HG03439 (cell line): ENCODE data around the gene PITPNC1.
"Not testable (repeated sequence)": the region's sequence is repeated elsewhere in the genome, so short reads cannot be mapped to it uniquely, and the experiment has no call there.

Experiments
- ATAC-seq: cut with Tn5 transposase; IDR thresholded peaks from one replicate; pipeline ENCODE4 v1.9.1; 2021; ENCODE audit warnings: mild to moderate bottlenecking, moderate library complexity; ENCODE audit not compliant: unreplicated experiment

Gene PITPNC1

GRCh38 chr17:67666028-67666427 lies 288.9 kb downstream of the PITPNC1 start:
- no peak for ATAC-seq

- no peak for ATAC-seq
These were observed 289.6 kb downstream of the PITPNC1 start for GRCh38 chr17:67666710-67667109.

GRCh38 chr17:67671493-67671892 lies 294.4 kb downstream of the PITPNC1 start:
- ATAC-seq: no peak

GRCh38 chr17:67672592-67673335 lies 295.7 kb downstream of the PITPNC1 start:
- no peak for ATAC-seq

GRCh38 chr17:67675481-67675880 lies 298.4 kb downstream of the PITPNC1 start:
- ATAC-seq: no peak

- ATAC-seq: no peak
These were observed 299.2 kb downstream of the PITPNC1 start for GRCh38 chr17:67676305-67676704.

GRCh38 chr17:67678414-67678813 lies 301.3 kb downstream of the PITPNC1 start:
- no peak for ATAC-seq

GRCh38 chr17:67679225-67679624 lies 302.1 kb downstream of the PITPNC1 start:
- no peak for ATAC-seq

GRCh38 chr17:67679721-67680120 lies 302.6 kb downstream of the PITPNC1 start:
- ATAC-seq: no peak

GRCh38 chr17:67680445-67681224 lies 303.6 kb downstream of the PITPNC1 start:
- no peak for ATAC-seq

- no peak for ATAC-seq
These were observed 305.1 kb downstream of the PITPNC1 start for GRCh38 chr17:67682196-67682595.

- no peak for ATAC-seq
These were observed 308.3 kb downstream of the PITPNC1 start for GRCh38 chr17:67685351-67685750.

- no peak for ATAC-seq
These were observed 309.2 kb downstream of the PITPNC1 start for GRCh38 chr17:67686241-67686640.

- ATAC-seq: no peak
These were observed 310.4 kb downstream of the PITPNC1 start for GRCh38 chr17:67687511-67687910.

- no peak for ATAC-seq
These were observed 312.6 kb downstream of the PITPNC1 start for GRCh38 chr17:67689534-67690177.

- ATAC-seq: no peak
These were observed 316.7 kb downstream of the PITPNC1 start for GRCh38 chr17:67693811-67694210.

- no peak for ATAC-seq
These were observed 319.3 kb downstream of the PITPNC1 start for GRCh38 chr17:67696347-67696746.

GRCh38 chr17:67696853-67697498 lies 319.9 kb downstream of the PITPNC1 start:
- no peak for ATAC-seq

- ATAC-seq: no peak
These were observed 323.1 kb downstream of the PITPNC1 start for GRCh38 chr17:67700037-67700724.

- no peak for ATAC-seq
These were observed 323.6 kb downstream of the PITPNC1 start for GRCh38 chr17:67700725-67701119.

GRCh38 chr17:67702861-67703260 lies 325.8 kb downstream of the PITPNC1 start:
- not testable (repeated sequence) for ATAC-seq
